Measurements from ENCODE around the gene ZSCAN29.
"Not testable (repeated sequence)": the region's sequence is repeated elsewhere in the genome, so short reads cannot be mapped to it uniquely, and the experiment has no call there.

Gene ZSCAN29

DNA sequence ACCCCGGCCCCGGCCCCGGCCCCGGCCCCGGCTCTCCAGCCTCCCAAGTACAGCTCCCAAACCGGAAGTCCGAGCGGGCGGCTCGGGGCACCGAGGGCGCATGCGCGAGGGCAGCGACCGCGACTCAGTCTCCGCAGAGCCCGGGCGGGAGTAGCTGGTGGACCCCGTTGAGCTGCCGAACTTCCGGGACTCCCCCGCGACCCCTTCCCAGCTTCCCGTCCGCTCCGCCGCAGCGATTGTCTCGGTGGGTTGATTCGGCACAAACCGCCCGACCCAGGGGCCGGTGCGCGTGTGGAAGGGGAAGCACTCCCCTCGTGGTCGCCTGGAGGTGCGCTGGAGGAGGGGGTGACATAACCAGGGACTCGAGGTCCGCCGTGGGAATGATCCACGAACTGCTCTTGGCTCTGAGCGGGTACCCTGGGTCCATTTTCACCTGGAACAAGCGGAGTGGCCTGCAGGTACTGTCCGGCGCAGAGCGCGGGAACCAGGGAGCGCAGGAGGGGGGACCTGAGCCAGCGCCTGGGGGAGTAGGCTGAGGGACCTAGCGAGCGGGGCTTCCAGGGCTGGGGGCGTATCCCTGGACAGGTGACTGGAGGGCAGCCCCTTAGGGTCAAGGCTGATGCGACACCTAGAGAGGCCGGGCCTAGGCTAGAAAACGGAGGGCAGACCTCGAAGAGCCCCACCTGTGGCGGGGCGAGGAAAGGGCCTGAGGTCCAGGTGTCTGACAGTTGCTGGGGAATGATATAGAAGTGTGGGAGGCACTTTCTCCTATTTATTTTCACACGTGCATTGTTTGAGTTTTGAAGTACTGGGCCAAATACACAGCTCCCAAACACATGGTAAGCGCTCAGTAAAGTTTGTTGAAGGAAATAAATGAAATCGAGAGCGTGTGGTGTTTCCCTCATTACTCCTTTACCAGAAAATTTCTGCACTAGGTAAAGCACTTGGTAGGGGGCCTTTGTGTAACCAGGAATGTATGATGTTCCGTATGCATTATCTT is at the start of gene ZSCAN29, which contains the start of gene TUBGCP4:
Gene ZSCAN29, minus strand, starts transcription at position 69 of the 1,000 bp plus-strand sequence. CDS start 1,130 bp downstream, outside the sequence.
Gene TUBGCP4, plus strand, starts transcription at position 127 of the 1,000 bp plus-strand sequence. Its CDS starts 254 bp downstream, at position 381.
- peak; percentile 51 for DNase-seq

DNA sequence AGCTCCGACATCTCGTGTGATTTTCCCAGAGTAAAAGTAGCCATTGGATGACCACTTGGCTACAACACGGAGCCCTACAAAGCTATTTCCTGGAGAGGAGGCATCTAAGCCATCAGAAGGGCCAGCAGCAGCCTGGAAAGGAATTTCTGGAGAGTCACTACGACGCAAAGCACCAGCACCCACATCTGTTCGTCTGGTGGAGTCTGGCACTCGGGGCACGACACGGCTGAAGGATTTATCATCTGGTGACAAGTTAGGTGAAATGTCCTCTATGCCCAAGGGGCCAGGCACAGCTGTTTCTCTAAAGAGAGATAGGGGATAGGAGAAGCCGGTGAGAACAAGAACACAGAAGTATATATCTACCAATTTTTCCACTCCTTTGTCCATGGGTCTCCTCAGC is 49.6 kb upstream of the ZSCAN29 start:
- no peak for DNase-seq

DNA sequence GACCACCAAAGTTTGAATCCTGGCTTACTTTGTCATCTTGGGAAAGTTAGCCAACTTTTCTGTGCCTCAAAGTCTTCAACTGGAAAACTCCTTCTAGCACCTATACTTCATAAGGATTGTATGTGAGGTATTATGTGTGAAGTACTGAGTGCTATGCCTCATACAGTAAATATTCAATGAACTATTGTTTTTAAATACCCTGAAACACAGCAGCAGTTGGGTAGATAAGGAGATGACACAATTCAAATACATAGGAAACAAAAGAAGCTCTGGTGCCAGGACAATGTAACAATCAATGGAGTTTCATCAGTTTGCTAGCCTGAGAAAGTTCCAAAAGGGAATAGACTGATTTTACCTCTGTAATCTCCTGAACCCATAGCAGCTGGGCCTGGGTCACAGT is 43.4 kb upstream of the ZSCAN29 start:
- no peak for DNase-seq

DNA sequence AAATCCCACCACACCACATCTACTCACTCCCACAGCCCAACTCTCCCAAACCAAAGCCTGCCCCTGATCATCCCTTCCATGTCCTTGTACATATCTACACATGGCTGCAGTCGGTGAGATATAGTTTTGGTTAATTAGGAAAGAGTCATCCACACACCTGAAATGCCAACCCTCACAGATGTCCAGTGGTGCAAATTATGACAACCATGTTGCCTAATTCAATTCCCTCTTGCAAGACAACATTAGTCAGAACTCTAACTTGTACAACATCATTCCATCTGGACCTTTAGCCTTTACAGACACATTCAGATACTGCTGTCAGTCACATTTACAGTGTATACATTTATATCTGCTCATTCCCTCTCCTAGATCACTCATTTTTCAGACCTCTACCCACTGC is 41.3 kb upstream of the ZSCAN29 start:
- DNase-seq = no peak

DNA sequence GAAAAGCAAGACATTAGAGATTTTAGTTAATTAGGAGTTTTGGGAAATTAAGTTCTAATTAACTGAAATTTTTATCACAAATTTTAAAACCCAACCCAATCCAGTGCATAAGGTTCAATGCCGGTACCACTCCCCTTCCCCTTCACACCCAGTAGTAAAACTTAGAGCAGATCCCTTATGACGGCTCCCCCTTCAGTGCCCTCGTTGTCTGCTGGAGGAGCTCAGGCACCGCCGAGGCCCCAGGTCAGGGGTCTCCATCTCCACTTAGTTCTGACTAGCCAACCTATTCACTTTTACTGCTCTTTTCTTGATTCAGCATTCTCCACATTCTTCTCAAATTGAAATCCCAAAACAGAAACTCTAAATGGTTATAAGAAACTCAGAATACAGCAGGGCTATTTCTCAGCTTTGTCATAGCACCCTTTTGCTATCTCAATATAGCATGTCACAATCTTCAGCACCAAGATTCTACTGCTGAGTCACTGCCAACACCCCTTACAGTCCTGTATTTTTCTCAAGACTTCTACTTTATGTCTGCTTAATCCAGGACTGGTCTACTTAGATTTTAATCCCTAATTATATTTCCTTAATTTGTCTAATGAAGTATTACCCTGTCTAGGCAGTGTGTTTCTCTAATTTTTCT is 39.9 kb upstream of the ZSCAN29 start:
- DNase-seq = peak in 1 of 2 experiments; percentile 19

DNA sequence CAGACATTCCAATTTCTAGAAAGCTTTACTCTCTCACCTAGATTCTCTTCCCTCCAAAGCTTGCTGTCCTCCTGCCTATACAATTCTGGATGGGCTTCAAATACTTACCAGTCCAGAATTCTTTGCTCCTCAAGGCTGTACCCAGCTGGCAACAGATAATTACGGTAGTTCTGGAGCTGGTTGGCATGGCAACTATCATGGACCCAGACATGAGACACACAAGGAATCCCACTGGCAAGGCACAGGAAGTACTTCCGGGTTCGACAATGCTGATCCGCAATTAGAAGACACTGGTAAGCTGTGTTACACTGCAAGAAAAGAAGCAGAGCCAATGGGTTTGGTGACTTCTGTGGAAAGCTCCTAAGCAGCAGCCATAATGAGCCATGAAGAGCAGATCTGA is 37.9 kb upstream of the ZSCAN29 start:
- DNase-seq = no peak

DNA sequence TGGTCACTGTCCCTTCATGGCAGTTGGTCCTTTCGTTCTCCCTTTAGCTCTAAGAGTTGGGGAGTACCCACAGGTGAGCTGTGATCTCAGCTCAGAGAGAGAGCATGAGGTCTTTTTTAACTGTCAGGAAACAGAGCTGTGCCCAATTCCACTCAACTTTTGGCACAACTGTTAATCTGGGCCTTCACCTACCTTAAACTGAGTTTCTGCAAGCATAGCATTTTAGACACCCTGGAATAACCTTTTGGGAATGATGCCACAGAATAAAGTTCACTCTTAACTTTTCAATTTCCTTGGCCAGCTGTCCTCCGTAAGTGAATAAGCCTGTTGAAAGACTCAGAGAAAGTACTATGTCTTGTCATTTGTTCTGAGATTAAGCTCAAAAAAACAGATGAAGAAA is 36.0 kb upstream of the ZSCAN29 start:
- DNase-seq = no peak

DNA sequence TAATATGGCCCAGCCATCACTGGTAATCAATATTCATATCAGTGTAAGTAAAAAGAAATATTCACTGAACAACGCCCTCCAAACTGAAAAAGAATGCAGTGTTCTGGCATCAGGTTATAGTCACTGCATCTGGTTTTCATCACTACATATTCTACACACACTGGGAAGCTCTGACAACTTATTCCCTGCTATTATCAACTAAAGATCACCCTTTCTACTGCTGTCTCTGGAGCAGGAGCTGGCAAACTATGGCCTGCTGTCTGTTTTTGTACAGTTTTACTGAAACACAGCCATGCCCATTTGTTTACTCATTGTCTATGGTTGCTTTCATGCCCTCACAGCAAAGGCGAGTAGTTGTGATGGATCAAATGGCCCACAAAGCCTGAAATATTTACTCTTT is 35.3 kb upstream of the ZSCAN29 start:
- DNase-seq = no peak

DNA sequence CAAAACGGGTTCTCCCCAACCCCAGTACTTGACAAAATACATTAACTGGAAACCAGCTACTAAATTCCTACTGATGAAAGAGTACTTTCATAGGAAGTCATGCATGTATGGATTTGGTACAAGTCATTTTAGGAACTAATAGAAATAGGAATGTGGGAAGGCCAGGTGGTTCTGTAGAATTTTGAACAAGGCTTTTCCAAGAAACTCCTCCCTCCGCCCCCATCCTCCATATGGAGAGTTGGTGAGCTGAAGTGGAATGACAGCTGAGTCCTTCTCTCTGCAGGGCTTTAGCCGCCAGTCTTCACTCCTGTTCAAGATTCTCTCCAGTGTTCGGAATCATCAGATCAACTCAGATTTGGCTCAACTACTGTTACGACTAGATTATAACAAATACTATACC is 33.3 kb upstream of the ZSCAN29 start:
- DNase-seq = no peak

DNA sequence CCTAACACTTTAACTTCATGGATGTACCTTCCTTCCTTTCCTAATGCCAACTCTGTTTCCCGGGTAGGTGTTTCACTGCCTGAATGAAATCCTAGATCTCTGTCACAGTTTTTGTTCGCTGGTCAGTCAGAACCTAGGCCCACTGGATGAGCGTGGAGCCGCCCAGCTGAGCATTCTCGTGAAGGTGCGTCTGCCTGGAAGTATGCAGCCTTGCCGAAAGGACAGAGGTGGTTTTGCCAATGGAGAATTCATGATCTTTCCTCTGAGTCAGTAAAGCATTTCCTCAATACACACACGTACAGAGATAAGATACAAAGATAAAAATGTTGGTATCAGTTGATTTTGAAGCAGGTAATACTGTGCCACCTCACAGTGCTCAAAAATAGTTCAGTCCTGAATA is 32.8 kb upstream of the ZSCAN29 start:
- DNase-seq = no peak

DNA sequence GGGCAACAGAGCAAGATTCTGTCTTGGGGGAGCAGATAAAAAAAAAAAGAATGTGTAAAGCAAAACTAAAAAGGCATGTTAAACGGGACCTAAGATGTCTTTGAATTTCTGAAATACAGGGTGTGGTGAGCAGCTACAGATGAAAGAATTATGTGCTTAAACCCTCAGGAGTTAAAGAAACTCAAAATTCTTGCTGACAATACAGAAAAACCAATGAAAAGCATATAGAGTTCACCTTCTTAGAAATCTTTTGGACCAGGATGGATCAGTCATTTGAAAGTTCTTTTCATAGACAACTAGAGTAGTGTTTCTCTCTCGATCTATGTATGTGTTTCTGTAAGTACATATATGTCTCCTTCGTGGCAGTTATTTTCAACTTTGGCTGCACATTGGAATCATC is 31.4 kb upstream of the ZSCAN29 start:
- no peak for DNase-seq

DNA sequence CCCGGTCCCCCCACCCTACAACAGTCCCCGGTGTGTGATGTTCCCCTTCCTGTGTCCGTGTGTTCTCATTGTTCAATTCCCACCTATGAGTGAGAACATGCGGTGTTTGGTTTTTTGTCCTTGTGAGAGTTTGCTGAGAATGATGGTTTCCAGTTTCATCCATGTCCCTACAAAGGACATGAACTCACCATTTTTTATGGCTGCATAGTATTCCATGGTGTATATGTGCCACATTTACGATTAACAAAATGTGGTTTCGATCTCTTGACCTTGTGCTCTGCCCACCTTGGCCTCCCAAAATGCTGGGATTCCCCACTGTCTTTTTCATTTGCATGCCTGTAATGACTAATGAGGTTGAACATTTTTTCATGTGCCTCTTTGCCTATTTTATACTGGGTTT is 22.7 kb upstream of the ZSCAN29 start:
- DNase-seq = not testable (repeated sequence)

DNA sequence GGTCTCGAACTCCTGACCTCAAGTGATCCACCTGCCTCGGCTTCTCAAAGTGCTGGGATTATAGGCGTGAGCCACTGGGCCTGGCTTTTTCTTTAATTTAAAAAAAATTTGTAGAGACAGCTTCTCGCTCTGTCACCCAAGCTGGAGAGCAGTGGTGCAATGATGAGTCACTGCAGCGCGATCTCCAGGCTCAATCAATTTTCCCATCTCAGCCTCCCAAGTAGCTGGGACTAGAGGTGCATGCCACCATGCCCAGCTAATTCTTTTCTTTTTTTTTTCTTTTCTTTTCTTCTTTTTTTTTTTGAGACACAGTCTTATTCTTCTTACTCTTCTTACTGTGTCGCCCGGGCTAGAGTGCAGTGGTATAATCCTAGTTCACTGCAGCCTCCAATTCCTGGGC is 19.9 kb upstream of the ZSCAN29 start:
- no peak for DNase-seq

DNA sequence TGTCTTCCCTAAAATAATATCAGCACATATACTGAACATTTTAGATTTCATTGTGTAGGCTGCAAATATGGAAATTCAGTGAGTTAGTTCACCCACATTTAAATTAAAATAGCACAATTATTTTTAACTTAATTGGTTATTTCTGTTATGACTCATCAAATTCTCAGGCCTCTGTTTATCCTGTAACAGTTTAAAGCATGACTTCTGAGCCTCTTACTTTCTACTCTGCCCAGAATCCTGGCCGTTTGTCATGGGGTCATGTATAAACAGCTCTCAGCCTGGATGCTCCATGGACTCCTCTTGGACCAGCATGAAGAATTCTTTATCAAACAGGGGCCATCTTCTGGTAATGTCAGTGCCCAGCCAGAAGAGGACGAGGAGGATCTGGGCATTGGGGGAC is 12.2 kb upstream of the ZSCAN29 start:
- DNase-seq = no peak

DNA sequence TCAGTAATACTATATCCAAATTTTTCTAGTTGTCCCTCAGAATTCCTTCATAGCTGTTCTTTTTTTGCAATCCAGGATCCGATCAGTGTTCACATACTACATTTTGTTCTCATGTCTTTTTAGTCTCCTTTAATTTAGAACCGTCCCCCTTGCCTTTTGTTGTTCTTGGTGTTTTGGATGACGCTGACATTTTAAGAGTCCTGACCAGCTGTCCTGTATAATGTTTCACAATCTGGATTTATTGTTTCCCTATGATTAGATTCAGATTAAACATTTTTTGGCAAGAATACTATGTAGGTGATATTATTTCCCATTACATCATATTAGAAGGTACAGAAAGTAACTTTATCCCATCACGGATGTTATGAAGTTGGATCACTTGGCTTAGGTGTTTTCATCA is 11.5 kb upstream of the ZSCAN29 start:
- no peak for DNase-seq

DNA sequence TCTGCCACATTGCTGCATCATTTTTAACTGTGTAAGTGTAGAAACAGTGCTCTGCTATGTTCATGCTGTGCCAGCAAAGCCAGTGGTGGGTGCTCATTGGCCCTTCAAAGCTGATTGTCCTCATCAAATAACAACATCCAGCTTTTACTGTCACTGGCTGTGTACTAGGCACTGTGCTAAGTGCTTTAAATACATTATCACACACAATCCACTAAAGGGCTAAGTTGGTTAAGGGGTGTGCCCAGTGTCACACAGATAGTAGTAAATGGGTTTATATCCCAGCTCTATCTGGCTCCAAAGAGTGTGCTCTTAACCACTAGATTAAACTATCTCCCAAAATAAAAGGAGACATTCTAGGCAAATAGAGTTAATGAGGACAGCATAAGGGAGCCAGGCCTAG is 7.8 kb upstream of the ZSCAN29 start:
- no peak for DNase-seq

DNA sequence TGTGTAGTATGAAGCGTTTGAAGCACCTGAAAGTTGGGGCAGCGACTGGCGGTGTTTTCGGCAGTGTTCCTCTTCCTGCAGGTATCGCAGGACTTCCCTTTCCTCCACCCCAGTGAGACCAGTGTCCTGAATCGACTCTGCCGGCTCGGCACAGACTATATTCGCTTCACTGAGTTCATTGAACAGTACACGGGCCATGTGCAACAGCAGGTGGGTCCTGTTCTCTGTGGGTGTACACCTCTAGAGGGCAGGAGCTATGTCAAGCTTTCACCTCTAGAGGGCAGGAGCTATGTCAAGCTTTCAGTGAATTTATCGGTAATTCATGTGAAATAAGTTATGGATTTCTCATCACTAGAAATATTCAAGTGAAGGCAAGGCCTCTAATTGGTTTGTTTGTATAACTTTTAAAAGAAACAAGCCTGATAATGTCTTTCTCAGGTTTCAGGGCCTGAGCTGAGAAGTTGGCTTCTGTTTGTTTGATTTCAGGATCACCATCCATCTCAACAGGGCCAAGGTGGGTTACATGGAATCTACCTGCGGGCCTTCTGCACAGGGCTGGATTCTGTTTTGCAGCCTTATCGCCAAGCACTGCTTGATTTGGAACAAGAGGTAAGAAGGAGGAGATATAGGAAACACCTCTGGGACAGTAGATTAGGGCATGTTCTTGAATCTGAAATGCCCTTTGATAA is 5.3 kb upstream of the ZSCAN29 start:
- peak; percentile 8 to 27 for DNase-seq

DNA sequence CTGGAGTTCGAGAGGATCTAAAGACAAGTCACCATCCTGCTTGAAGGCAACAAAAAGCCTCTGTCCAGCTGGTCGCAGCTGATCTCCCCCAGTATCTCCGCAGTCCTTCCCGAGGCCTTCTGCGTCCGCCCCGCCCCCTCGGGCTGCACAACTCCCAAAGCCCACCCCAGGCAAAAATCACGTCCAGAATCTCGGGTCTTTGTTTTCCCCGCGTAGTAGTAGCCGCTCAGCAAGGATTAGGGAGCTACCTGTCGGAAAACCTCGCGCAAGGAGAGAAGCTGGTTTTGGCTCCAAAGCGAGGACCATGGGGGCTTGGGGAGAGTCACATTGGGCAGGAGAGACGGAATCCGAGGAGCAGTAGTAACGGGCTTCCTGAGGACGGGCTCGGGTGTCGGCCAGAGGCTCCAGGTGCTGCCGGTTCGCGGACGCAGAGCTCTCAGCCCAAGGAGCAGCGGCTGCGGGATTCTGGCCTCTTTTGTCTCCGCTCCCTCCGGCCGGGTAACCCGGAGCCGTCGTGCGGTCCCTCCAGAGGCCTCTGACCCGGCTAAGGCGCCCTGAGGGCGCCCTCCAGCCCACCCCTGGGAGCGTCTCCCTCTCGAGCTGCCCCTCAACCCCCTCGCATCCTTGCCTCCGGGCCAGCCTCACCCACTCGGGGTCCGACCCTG is 401 bp downstream of the ZSCAN29 start:
- no peak for DNase-seq

DNA sequence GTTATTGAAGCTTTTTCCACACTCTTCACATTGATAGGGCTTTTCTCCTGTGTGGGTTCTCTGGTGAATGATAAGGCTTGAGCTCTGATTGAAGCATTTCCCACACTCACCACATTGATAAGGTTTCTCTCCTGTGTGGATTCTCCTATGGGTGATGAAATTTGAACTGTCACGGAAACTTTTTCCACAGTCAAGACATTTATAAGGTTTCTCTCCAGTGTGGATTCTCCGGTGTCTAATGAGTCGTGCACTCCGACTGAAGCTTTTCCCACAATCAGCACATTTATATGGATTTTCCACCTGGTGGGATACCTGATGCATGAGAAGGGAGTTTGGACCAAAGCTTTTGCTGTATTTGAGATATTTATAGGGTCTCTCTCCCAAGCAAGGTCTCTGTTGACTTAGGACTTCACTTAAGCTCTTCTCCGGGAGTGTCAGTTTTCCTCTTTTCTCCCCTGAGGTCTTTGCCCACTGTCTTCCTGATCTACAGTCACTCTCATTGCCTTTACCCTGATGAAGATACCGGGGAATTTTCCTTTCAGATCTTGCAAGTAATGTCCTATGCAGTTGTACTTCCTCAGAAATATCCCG is 9.4 kb downstream of the ZSCAN29 start:
- no peak for DNase-seq

DNA sequence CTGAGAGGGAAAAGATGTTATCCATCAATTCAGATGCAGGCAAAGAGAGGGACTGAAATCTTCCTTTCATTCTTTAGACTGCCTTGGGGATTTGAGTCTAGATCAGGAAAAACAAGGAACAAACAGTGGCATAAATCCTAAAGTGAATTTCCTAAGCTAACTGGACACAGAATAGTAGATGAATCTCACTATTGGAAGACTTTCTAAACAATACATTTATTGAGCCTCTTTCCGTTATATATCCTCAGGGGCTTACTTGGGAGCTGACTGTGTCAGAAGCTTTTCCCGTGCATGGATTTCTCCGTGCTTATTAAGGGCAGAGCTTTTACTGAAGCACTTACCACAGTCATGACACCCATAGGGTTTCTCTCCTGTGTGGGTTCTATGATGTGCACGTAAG is 10.0 kb downstream of the ZSCAN29 start:
- no peak for DNase-seq

DNA sequence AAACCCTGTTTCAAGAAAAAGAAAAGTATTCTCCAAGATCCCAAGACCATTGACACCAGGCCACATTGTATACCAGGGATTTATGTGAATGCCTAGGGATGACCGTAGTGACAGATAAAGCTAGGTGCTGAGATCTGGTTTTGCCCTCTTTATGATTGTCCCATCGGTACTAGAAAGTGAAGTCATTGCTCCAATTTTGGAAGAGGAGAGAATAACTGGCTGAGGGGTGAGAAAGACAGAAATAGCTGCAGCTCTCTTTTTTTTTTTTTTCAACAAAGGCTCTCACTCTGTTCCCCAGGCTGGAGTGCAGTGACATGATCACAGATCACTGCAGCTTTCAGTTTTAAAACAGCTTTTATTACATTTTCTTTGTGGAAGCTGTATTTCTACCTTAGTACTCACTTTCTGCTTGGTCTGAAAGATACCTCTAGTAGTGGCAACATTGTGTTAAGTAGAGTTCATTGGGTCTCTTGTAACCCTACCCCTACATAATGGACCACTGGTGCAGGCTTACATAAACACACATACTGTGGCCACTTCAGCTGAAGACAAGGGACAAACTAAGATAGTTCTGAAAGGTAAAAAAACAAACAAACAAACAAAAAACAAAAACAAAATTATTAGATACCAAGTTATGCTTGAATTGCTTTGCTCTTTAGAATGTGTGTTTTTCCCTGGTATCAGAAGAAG is 18.0 kb downstream of the ZSCAN29 start:
- no peak for DNase-seq

DNA sequence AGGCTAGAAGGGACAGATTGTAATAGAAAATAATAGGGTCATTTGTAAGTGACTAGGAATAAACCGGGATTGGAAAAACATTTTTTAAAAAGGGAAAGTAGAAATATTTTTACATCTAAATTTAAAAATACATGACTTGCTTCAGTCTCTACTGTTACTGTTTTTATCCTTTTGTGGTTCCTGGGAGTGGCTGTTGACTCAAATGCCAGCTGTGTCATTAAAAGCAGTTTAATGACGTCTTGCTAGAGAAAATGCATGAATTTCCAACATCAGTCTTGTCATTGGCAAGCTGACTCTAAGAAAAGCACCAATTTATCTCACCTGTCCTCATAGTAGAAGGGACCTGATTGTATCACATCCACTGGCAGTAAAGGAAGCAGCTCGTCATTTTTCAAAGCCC is 23.7 kb downstream of the ZSCAN29 start:
- DNase-seq = no peak
